Middle frontal gyrus (tissue), 1 donor: Measurements from ENCODE around the gene ARAP2.

Experiments used
- DNase-seq: peaks from one replicate; pipeline ENCODE4 v3.0.0-alpha.2; 2015; ENCODE audit warnings: low spot score; ENCODE audit errors: extremely low spot score

The ARAP2 gene

GRCh38 chr4:36043901-36044300 lies 200.4 kb downstream of the ARAP2 start:
- DNase-seq = no peak

GRCh38 chr4:36043241-36043640 lies 201.1 kb downstream of the ARAP2 start:
- DNase-seq = no peak

GRCh38 chr4:36042122-36042970 lies 202.0 kb downstream of the ARAP2 start:
- DNase-seq = no peak

- DNase-seq = no peak
Measured at GRCh38 chr4:36041340-36041739, 203.0 kb downstream of the ARAP2 start.

GRCh38 chr4:36039026-36039425 lies 205.3 kb downstream of the ARAP2 start:
- DNase-seq = no peak

GRCh38 chr4:36038491-36038890 lies 205.8 kb downstream of the ARAP2 start:
- DNase-seq = no peak

GRCh38 chr4:36037127-36037526 lies 207.2 kb downstream of the ARAP2 start:
- no peak for DNase-seq

- DNase-seq = no peak
Measured at GRCh38 chr4:36029951-36030350, 214.4 kb downstream of the ARAP2 start.

- DNase-seq = no peak
Measured at GRCh38 chr4:36027203-36027602, 217.1 kb downstream of the ARAP2 start.

GRCh38 chr4:36026348-36026880 lies 217.9 kb downstream of the ARAP2 start:
- no peak for DNase-seq

- DNase-seq = no peak
Measured at GRCh38 chr4:36024901-36025660, 219.2 kb downstream of the ARAP2 start.

- DNase-seq = no peak
Measured at GRCh38 chr4:36020351-36020750, 224.0 kb downstream of the ARAP2 start.
